Smooth muscle cell (in vitro differentiated cells): ENCODE measurements around the gene DENND5A. TPM values are rescaled to one million over a fixed set of nuclear protein-coding genes. Genes with fewer than 3 reads are reported as not detected.

ENCODE experiments used
- DNase-seq: peaks from one replicate; lab custom pipeline; 2025; ENCODE audit not compliant: unreplicated experiment; lab: John Stamatoyannopoulos, UW
- H2AFZ ChIP-seq: fragments of 200-600 bp; sonication (generic); 2 replicates; pipeline ENCODE4 v1.6.0; 2016; ENCODE audit warnings: antibody characterized with exemption, low read depth, mild to moderate bottlenecking
- H3F3A ChIP-seq: fragments of 200-600 bp; sonication (generic); 2 replicates; pipeline ENCODE4 v1.6.0; 2017; ENCODE audit warnings: antibody characterized with exemption, low read depth
- H3K27ac ChIP-seq: fragments of 200-600 bp; sonication (generic); 2 replicates; pipeline ENCODE4 v1.5.1; 2016; ENCODE audit warnings: low read depth, mild to moderate bottlenecking
- H3K27me3 ChIP-seq: fragments of 200-600 bp; sonication (generic); 2 replicates; pipeline ENCODE4 v1.6.1; 2016; ENCODE audit warnings: low read depth, mild to moderate bottlenecking
- H3K36me3 ChIP-seq: fragments of 200-600 bp; sonication (generic); 2 replicates; pipeline ENCODE4 v1.5.1; 2016; ENCODE audit warnings: low read depth
- H3K4me1 ChIP-seq: fragments of 200-600 bp; sonication (generic); 2 replicates; pipeline ENCODE4 v1.5.1; 2016; ENCODE audit warnings: low read depth
- H3K4me2 ChIP-seq: fragments of 200-600 bp; sonication (generic); 2 replicates; pipeline ENCODE4 v1.6.0; 2016; ENCODE audit warnings: mild to moderate bottlenecking
- H3K4me3 ChIP-seq: fragments of 200-600 bp; sonication (generic); 2 replicates; pipeline ENCODE4 v1.5.1; 2016; ENCODE audit warnings: mild to moderate bottlenecking
- H3K79me2 ChIP-seq: fragments of 200-600 bp; sonication (generic); 2 replicates; pipeline ENCODE4 v1.6.0; 2016; ENCODE audit warnings: low read depth, mild to moderate bottlenecking
- H3K9ac ChIP-seq: fragments of 200-600 bp; sonication (generic); 2 replicates; pipeline ENCODE4 v1.6.0; 2016; ENCODE audit warnings: low read depth
- H3K9me3 ChIP-seq: fragments of 200-600 bp; sonication (generic); replicated peaks from 2 replicates; pipeline ENCODE4 v1.5.1; 2016; ENCODE audit warnings: low read depth
- H4K20me1 ChIP-seq: fragments of 200-600 bp; sonication (generic); 2 replicates; pipeline ENCODE4 v1.6.0; 2016; ENCODE audit warnings: low read depth
- CTCF ChIP-seq: fragments of 200-600 bp; sonication (generic); IDR thresholded peaks from 2 replicates; pipeline ENCODE4 v1.5.1; 2017; ENCODE audit warnings: borderline replicate concordance, mild to moderate bottlenecking, antibody characterized with exemption; ENCODE audit not compliant: insufficient read depth, poor library complexity, severe bottlenecking
- WGBS: methylation state at CpG from one replicate; pipeline ENCODE4 v1.1.7; 2016; ENCODE audit warnings: low lambda C conversion rate; 5-methylcytosine and 5-hydroxymethylcytosine counted together
- polyA plus RNA-seq: library from polyadenylated mRNA; unstranded; fragments of >200 nt; fragmentation: Nextera tagmentation; extraction: Ambion mirVana; gene quantifications from 2 replicates; pipeline ENCODE4 v1.2.1, GENCODE V29; 2016
- total RNA-seq: library from RNA; depleted of rRNA; stranded (reverse); fragments of >200 nt; gene quantifications from 2 replicates; pipeline ENCODE4 v1.2.3, GENCODE V29; 2014

DENND5A gene
- total and polyA plus RNA-seq, 2 experiments from 2014 or later: 42.0 to 66.1 TPM

GRCh38 chr11:9184516-9184915 is 80.6 kb downstream of the DENND5A start:
- DNase-seq: no peak
- no peak for TF ChIP-seq CTCF
- no peaks in the 10 kb centered on the region for H3F3A ChIP-seq
- H3K9me3 ChIP-seq: no peaks in the 10 kb centered on the region
- H2AFZ ChIP-seq: no peak overlapping the region
- peaks cover 7% of the 10 kb centered on the region for H3K36me3 ChIP-seq
- H3K27ac ChIP-seq: no peak overlapping the region
- no peak overlapping the region for H3K4me3 ChIP-seq
- H3K27me3 ChIP-seq: no peaks in the 10 kb centered on the region
- WGBS: 73% methylated on average over 2 of the region's 2 CpGs
- H3K4me1 ChIP-seq: no peaks in the 10 kb centered on the region
- no peak overlapping the region for H3K4me2 ChIP-seq
- no peaks in the 10 kb centered on the region for H3K79me2 ChIP-seq
- no peaks in the 10 kb centered on the region for H4K20me1 ChIP-seq
- H3K9ac ChIP-seq: no peak overlapping the region

- WGBS: 99% methylated on average over 2 of the region's 2 CpGs
- no peak overlapping the region for H3K4me3 ChIP-seq
- H3K79me2 ChIP-seq: no peaks in the 10 kb centered on the region
- no peaks in the 10 kb centered on the region for H3F3A ChIP-seq
- H3K4me2 ChIP-seq: no peak overlapping the region
- no peaks in the 10 kb centered on the region for H3K9me3 ChIP-seq
- no peaks in the 10 kb centered on the region for H3K27me3 ChIP-seq
- no peaks in the 10 kb centered on the region for H4K20me1 ChIP-seq
- TF ChIP-seq CTCF: no peak
- H3K27ac ChIP-seq: no peak overlapping the region
- H3K36me3 ChIP-seq: peaks cover 21% of the 10 kb centered on the region
- H3K9ac ChIP-seq: no peak overlapping the region
- DNase-seq: no peak
- no peak overlapping the region for H2AFZ ChIP-seq
- H3K4me1 ChIP-seq: no peaks in the 10 kb centered on the region
Observed at GRCh38 chr11:9182180-9182871, 82.8 kb downstream of the DENND5A start.

GRCh38 chr11:9180784-9181183 is 84.4 kb downstream of the DENND5A start:
- Histone ChIP-seq H3K79me2 (no peaks in the 10 kb centered on the region), H3K4me3 (no peak overlapping the region), H3K9ac (no peak overlapping the region), H3K27ac (no peak overlapping the region), H2AFZ (no peak overlapping the region), H3K36me3 (peaks cover 21% of the 10 kb centered on the region), H3K4me2 (no peak overlapping the region), H3K4me1 (no peaks in the 10 kb centered on the region), H3F3A (no peaks in the 10 kb centered on the region), H3K9me3 (no peaks in the 10 kb centered on the region), H3K27me3 (no peaks in the 10 kb centered on the region), H4K20me1 (no peaks in the 10 kb centered on the region)
- no peak for DNase-seq
- TF ChIP-seq CTCF: no peak
- 89% methylated on average over 4 of the region's 4 CpGs for WGBS

- Histone ChIP-seq H4K20me1 (no peaks in the 10 kb centered on the region), H3F3A (no peaks in the 10 kb centered on the region), H3K36me3 (peaks cover 21% of the 10 kb centered on the region), H3K9ac (no peak overlapping the region), H3K9me3 (no peaks in the 10 kb centered on the region), H3K4me3 (no peak overlapping the region), H3K27me3 (no peaks in the 10 kb centered on the region), H3K79me2 (peaks cover 7% of the 10 kb centered on the region), H3K27ac (no peak overlapping the region), H2AFZ (no peak overlapping the region), H3K4me1 (no peaks in the 10 kb centered on the region), H3K4me2 (no peak overlapping the region)
- DNase-seq: no peak
- TF ChIP-seq CTCF: no peak
- WGBS: 100% methylated on average over 1 of the region's 1 CpG
Observed at GRCh38 chr11:9179141-9179540, 86.0 kb downstream of the DENND5A start.
